KMS-11 (cell line): ENCODE measurements around the gene NACA2.
"Not testable (repeated sequence)": the region's sequence is repeated elsewhere in the genome, so short reads cannot be mapped to it uniquely, and the experiment has no call there.

Experiments
- H2AFZ ChIP-seq: fragments of 200-600 bp; sonication (generic); 2 replicates; pipeline ENCODE4 v1.6.1; 2016; ENCODE audit warnings: antibody characterized with exemption, mixed run types, low read depth
- H3K27ac ChIP-seq: fragments of 200-600 bp; sonication (generic); 2 replicates; pipeline ENCODE4 v1.6.1; 2016; ENCODE audit warnings: mild to moderate bottlenecking, mixed run types
- H3K27me3 ChIP-seq: fragments of 200-600 bp; sonication (generic); 2 replicates; pipeline ENCODE4 v1.6.1; 2017; ENCODE audit warnings: mild to moderate bottlenecking, low read depth, mixed run types, moderate library complexity; ENCODE audit not compliant: insufficient read depth
- H3K36me3 ChIP-seq: fragments of 200-600 bp; sonication (generic); 2 replicates; pipeline ENCODE4 v1.6.1; 2017; ENCODE audit warnings: mild to moderate bottlenecking, mixed run types; ENCODE audit not compliant: insufficient read depth
- H3K4me1 ChIP-seq: fragments of 200-600 bp; sonication (generic); 2 replicates; pipeline ENCODE4 v1.6.1; 2016; ENCODE audit warnings: mild to moderate bottlenecking, low read depth, mixed run types; ENCODE audit not compliant: poor library complexity, severe bottlenecking
- H3K4me2 ChIP-seq: fragments of 200-600 bp; sonication (generic); 2 replicates; pipeline ENCODE4 v1.7.0; 2016; ENCODE audit warnings: mild to moderate bottlenecking, mixed run types
- H3K4me3 ChIP-seq: fragments of 200-600 bp; sonication (generic); IDR thresholded peaks from 2 replicates; pipeline ENCODE4 v1.6.1; 2017; ENCODE audit warnings: low read depth, low read length, mixed read lengths; ENCODE audit not compliant: insufficient read depth
- H3K79me2 ChIP-seq: fragments of 200-600 bp; sonication (generic); 2 replicates; pipeline ENCODE4 v1.6.1; 2016; ENCODE audit warnings: low read depth, mixed run types; ENCODE audit not compliant: insufficient read depth
- H3K9ac ChIP-seq: fragments of 200-600 bp; sonication (generic); 2 replicates; pipeline ENCODE4 v1.6.1; 2016; ENCODE audit warnings: mild to moderate bottlenecking, mixed run types
- H4K20me1 ChIP-seq: fragments of 200-600 bp; sonication (generic); 2 replicates; pipeline ENCODE4 v1.6.1; 2016; ENCODE audit warnings: mild to moderate bottlenecking, mixed run types; ENCODE audit not compliant: insufficient read depth
- CTCF ChIP-seq: fragments of 200-600 bp; sonication (generic); conservative IDR thresholded peaks from 2 replicates; pipeline ENCODE4 v1.6.1; 2017; ENCODE audit warnings: low read depth, mild to moderate bottlenecking, antibody characterized with exemption, low read length, moderate library complexity, mixed read lengths

The NACA2 gene

DNA sequence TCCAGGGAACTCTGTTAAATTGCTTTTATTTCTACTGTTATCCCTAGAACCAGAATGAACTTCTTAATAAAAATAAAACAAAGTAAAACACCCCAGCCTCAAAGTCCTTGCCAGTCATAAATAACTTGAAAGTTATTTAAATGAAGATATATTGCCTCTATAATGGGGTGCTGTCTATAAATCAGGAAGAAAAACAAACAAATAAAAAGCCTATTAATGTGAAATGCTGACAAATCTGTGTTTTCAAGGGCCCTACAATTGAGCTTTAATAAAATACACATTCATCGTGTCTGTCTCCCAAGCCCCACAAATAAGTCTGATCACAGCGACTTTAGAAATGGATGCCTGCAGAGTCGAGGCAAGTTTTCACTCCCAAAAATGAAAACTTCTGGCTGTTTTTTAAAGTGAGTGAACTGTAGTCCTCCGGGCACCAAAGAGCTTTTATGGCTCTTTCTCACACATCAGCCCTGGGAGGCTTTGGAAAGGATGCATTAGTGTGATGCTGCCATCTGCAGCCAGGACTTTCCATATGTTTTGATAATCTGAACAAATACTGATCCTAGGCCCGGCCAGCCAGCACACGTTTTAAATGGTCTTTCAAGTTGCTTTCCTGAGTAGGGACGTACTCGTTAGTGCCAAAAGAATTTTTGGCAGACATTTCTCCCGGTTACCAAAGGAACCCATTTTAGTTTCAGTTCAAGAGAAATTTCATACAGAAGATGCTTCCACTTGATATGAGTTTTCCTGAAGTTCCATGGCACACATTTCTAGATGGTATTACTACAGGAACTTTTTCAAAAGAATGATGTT is 16.3 kb downstream of the NACA2 start:
- no peak for TF ChIP-seq CTCF
- Histone ChIP-seq H3K4me2 (no peak overlapping the region), H3K36me3 (no peaks in the 10 kb centered on the region), H3K27me3 (no peaks in the 10 kb centered on the region), H3K27ac (no peak overlapping the region), H2AFZ (no peak overlapping the region), H3K4me1 (no peaks in the 10 kb centered on the region), H3K9ac (no peak overlapping the region), H4K20me1 (no peaks in the 10 kb centered on the region), H3K79me2 (no peaks in the 10 kb centered on the region), H3K4me3 (no peak overlapping the region)

- H3K4me3 ChIP-seq, H3K27ac ChIP-seq, H2AFZ ChIP-seq, H3K27me3 ChIP-seq, H3K79me2 ChIP-seq, H3K4me1 ChIP-seq, H3K9ac ChIP-seq, H4K20me1 ChIP-seq, H3K4me2 ChIP-seq, H3K36me3 ChIP-seq: not testable (repeated sequence)
Measured at GRCh38 chr17:61572547-61572946, 18.5 kb downstream of the NACA2 start.

DNA sequence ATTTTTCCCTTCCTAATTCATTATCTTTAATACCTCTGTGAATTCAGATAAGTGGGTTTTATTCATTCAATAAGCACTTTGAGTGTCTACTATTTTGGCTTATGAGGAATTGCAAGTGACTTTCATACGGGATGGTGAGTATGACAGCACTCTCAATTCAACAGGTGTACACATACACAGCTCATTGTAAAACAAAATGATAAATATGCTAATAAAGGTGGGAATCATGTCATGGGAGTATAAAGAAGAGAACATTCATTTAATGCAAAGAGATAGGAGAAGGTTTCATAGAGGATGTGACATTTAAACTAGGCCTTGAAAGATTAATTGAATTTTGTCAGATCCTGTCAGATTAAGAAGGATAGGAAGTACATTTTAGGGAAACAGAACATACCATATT is 19.4 kb downstream of the NACA2 start:
- H3K4me2 ChIP-seq: no peak overlapping the region
- H3K79me2 ChIP-seq: no peaks in the 10 kb centered on the region
- H4K20me1 ChIP-seq: no peaks in the 10 kb centered on the region
- H3K4me3 ChIP-seq: no peak overlapping the region
- no peaks in the 10 kb centered on the region for H3K4me1 ChIP-seq
- no peak overlapping the region for H3K9ac ChIP-seq
- no peak overlapping the region for H2AFZ ChIP-seq
- no peak overlapping the region for H3K27ac ChIP-seq
- H3K36me3 ChIP-seq: no peaks in the 10 kb centered on the region
- TF ChIP-seq CTCF: no peak
- H3K27me3 ChIP-seq: no peaks in the 10 kb centered on the region

DNA sequence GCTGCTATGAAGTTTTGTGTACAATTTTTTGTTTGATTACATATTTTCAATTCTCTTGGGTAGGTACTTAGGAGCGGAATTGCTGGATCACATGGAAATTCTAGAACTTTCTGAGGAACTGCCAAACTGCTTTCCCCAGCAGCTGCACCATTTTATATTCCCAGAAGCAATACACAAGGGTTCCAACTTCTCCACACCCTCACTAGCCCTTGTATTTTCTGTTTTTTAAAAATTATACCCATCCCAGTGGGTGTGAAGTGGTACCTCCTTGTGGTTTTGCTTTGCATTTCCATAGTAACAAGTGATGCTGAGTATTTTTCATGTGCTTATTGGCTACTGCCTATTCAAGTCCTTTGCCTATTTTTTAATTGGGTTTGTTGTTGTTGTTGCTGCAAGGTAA is 20.9 kb downstream of the NACA2 start:
- no peak overlapping the region for H3K27ac ChIP-seq
- no peaks in the 10 kb centered on the region for H3K79me2 ChIP-seq
- no peak overlapping the region for H3K9ac ChIP-seq
- no peak for TF ChIP-seq CTCF
- no peak overlapping the region for H2AFZ ChIP-seq
- H3K4me1 ChIP-seq: no peaks in the 10 kb centered on the region
- H3K36me3 ChIP-seq: no peaks in the 10 kb centered on the region
- H4K20me1 ChIP-seq: no peaks in the 10 kb centered on the region
- no peak overlapping the region for H3K4me2 ChIP-seq
- no peaks in the 10 kb centered on the region for H3K27me3 ChIP-seq
- no peak overlapping the region for H3K4me3 ChIP-seq

DNA sequence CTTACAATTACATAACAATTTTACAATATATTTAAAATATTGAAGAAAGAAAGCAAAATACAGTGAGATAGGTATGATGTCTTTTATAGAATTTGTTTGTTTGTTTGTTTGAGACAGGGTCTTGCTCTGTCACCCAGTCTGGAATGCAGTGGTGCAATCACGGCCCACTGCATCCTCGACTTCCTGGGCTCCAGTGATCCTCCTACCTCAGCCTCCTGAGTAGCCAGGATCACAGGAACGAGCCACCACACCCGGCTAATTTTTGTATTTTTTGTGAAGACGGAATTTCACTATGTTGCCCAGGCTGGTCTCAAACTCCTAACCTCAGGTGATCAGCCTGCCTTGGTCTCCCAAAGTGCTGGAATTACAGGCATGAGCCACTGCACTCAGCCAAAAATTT is 21.5 kb downstream of the NACA2 start:
- H3K9ac ChIP-seq, H3K27ac ChIP-seq, H3K4me2 ChIP-seq, H3K79me2 ChIP-seq, H3K27me3 ChIP-seq, H4K20me1 ChIP-seq, H3K4me1 ChIP-seq, H2AFZ ChIP-seq, H3K4me3 ChIP-seq, H3K36me3 ChIP-seq: not testable (repeated sequence)
